Thymus (tissue), 11 donors: Measurements from ENCODE around the gene ACSL6. TPM values are rescaled to one million over a fixed set of nuclear protein-coding genes. Genes with fewer than 3 reads are reported as not detected.

Experiments used
- DNase-seq, 9 donors: peaks; one replicate each; pipeline ENCODE4 v3.0.0-alpha.2; 2013; ENCODE audit warnings: low spot score in 9 of 9, low read depth in 6 of 9, missing footprints in 1 of 9
- H3K27ac ChIP-seq, 2 donors: one replicate each; pipeline ENCODE4 v1.5.1; 2013; ENCODE audit warnings: control low read depth in 1 of 2, low read depth in 1 of 2, low read length in 1 of 2, mild to moderate bottlenecking in 1 of 2, moderate library complexity in 1 of 2
- H3K27me3 ChIP-seq, 2 donors: one replicate each; pipeline ENCODE4 v1.5.1; 2013; ENCODE audit warnings: low read length in 1 of 2; ENCODE audit not compliant: control insufficient read depth in 2 of 2, insufficient read depth in 1 of 2
- H3K36me3 ChIP-seq, 2 donors: one replicate each; pipeline ENCODE4 v1.5.1; 2013; ENCODE audit warnings: low read length in 1 of 2, mild to moderate bottlenecking in 1 of 2, moderate library complexity in 1 of 2; ENCODE audit not compliant: control insufficient read depth in 2 of 2, insufficient read depth in 2 of 2
- H3K4me1 ChIP-seq, 2 donors: one replicate each; pipeline ENCODE4 v1.5.1; 2013; ENCODE audit warnings: low read length in 2 of 2; ENCODE audit not compliant: control insufficient read depth in 2 of 2, insufficient read depth in 2 of 2
- H3K4me3 ChIP-seq, 2 donors: one replicate each; pipeline ENCODE4 v1.5.1; 2013; ENCODE audit warnings: low read length in 2 of 2, control low read depth in 1 of 2, mild to moderate bottlenecking in 1 of 2
- H3K9me3 ChIP-seq, 2 donors: one replicate each; pipeline ENCODE4 v1.5.1; 2013; ENCODE audit warnings: low read length in 1 of 2, mild to moderate bottlenecking in 1 of 2; ENCODE audit not compliant: control insufficient read depth in 2 of 2, insufficient read depth in 1 of 2
- WGBS: extraction: QIAGEN DNeasy Blood & Tissue Kit; methylation state at CpG from one replicate; pipeline ENCODE4 v1.1.7; 2013; 5-methylcytosine and 5-hydroxymethylcytosine counted together
- polyA plus RNA-seq: library from polyadenylated mRNA; stranded (reverse); fragments of 200-250 nt; gene quantifications from one replicate; pipeline ENCODE4 v1.2.3, GENCODE V29; 2013
- total RNA-seq: library from RNA; stranded (reverse); fragments of 120-200 nt; gene quantifications from one replicate; pipeline ENCODE4 v1.2.4, GENCODE V29; 2013
- donor health status: healthy.

The ACSL6 gene
- total and polyA plus RNA-seq, 2 donors = 1.3 to 1.7 TPM

DNA sequence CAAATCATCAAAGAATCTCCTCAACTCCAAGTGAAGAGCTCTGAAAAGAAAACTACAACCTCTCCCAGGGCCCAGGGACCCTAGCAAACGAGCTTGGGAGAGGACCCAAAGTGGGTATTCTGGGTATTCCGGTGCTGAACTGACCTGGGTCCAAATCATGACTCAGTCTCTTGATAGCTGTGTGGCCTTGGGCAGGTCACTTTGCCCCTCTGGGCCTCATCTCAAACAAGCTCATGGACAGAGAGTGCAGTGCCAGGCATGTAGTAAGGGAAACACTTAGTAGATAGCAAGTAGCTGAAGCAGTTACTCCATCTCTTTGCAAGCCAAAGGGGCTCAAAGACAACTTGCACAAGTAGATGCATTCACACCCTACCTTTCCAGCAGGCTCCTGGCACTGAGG lies 12.4 kb downstream of the ACSL6 start:
- Histone ChIP-seq H3K4me1 (peaks cover 16 to 45% of the 10 kb centered on the region in 2 donors), H3K9me3 (no peaks in the 10 kb centered on the region), H3K36me3 (no peaks in the 10 kb centered on the region), H3K27ac (no peak overlapping the region), H3K4me3 (no peak overlapping the region), H3K27me3 (no peaks in the 10 kb centered on the region)
- 94% methylated on average over 2 of the region's 2 CpGs for WGBS
- no peak for DNase-seq

DNA sequence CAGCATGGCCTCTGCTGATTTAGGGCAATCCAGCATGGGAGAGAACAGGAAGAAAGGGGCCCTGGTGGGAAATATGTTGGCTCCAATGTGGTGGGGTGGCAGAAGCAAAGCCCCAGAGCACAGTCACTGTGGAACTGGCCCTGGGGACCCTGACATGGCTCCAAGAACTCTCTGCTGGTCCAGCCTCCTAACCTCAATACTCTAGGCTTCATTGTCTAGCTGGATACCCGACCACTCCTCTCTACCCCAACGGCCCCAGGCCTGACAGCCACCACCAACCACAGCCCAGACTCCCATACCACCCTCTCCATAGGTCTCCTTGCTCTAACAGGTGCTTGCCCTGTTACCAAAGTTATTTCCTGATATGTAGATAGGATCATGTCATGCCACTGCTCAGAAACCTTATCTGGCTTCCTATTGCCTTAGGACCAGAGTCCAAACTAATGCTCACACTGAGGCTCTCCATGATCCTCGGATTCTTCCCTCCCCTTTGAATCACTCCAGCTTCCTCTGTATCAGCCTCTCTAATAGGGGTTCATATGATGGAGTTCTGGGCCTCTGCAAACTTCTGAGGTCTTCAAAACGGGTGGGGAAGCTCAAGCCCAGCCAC lies 12.9 kb downstream of the ACSL6 start:
- no peaks in the 10 kb centered on the region for H3K27me3 ChIP-seq
- peaks cover 16 to 45% of the 10 kb centered on the region in 2 donors for H3K4me1 ChIP-seq
- H3K4me3 ChIP-seq = no peak overlapping the region
- H3K9me3 ChIP-seq = no peaks in the 10 kb centered on the region
- DNase-seq = no peak
- no peak overlapping the region for H3K27ac ChIP-seq
- H3K36me3 ChIP-seq = no peaks in the 10 kb centered on the region
- 43% methylated on average over 4 of the region's 4 CpGs for WGBS

DNA sequence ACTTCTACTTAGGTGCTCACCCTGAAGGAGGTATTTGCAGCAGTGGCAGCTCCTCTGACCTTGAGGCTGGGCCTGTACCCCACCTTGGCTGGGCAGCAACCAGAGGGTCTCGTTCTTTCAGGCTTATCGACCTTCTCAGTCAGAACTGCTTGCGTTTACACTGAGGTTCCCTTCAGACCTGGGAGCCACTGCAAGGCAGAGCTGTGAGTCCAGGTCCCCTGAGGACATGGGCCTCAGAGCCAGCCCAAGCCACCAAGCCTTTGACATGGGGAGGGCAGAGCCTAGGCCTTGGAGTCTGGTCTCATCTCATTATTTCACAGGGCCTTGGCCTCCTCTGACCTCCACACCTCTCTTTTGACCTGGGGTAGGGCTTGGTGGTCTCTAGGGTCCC lies 13.7 kb downstream of the ACSL6 start:
- no peak for DNase-seq
- Histone ChIP-seq H3K27ac (no peak overlapping the region), H3K27me3 (no peaks in the 10 kb centered on the region), H3K4me3 (no peak overlapping the region), H3K4me1 (peaks cover 16 to 43% of the 10 kb centered on the region in 2 donors), H3K9me3 (no peaks in the 10 kb centered on the region), H3K36me3 (no peaks in the 10 kb centered on the region)
- WGBS = 98% methylated on average over 3 of the region's 3 CpGs

DNA sequence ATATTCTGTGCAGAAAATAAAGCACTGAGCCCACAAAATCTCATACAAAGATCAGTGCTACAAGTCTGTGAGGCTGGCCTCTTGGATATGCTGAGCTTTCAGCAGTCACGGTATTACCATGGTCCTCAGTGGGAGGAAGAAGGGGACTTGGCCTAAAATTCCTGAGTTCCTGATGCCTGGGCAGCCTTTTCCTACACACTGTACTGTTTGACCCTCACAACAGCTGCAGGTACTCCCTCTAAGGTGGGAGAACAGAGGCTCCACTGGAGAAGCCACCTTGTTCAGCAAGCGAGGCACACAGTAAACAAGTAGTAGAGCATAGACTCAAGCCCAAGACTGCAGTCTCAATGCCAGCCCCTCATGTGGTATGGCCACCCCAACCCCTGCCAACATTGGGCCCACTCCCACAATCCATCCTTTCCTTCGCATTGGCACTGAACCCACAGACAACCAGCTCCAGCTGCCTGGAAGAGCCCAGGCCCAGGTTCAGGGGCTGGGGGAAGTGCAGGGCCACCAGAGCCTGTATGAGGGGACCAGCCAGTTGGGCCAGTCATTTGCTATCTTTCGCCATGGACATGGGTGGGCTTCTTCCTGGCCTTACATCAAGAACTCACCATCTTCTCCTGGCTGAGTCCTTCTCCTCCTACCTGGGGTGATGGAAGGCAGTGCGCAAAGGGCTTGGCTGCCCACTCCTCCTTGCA lies 14.3 kb downstream of the ACSL6 start:
- Histone ChIP-seq H3K36me3 (no peaks in the 10 kb centered on the region), H3K27ac (no peak overlapping the region), H3K4me3 (no peak overlapping the region), H3K9me3 (no peaks in the 10 kb centered on the region), H3K4me1 (peaks cover 16 to 39% of the 10 kb centered on the region in 2 donors), H3K27me3 (peaks cover 0 to under 1% of the 10 kb centered on the region in 2 donors)
- WGBS = 94% methylated on average over 5 of the region's 5 CpGs
- DNase-seq = no peak

DNA sequence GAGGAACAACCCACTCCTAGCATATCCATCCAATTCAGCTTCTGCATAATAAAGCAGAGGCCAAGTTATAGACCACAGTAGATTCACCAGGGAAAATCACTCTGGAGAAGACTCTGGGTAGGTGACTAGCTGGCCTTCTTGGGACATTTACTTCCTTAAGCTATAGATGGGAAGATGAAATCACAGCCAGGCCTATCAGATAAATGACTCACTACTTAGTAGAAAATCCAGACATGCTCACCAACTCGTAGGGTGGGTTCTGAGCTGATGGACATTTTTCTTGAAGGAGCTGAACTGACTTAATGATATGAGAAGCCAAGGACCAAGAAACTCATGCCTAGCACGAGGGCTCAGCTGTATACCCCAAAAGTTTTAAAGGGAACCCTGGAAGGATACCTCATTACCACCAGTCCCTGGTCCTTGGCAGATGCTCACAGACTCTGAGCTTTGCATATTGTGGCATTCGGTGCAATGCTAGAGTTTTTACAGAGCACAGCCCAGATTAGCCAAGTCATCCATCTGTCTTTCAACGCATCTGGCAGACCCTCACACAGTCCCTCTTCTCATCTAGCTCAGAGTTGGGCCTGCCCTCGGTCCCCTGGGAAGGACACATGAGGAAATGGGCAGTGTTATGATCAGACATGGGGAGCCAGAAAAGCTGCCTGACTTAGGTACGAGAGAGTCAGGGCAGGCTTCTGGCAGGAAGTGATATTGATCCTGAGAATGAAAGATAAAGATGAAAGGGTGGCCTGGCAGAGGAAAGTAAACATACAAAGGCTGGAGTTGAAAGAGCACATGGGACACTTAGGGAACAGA lies 15.0 kb downstream of the ACSL6 start:
- WGBS = 56% methylated on average over 6 of the region's 6 CpGs
- no peak for DNase-seq

DNA sequence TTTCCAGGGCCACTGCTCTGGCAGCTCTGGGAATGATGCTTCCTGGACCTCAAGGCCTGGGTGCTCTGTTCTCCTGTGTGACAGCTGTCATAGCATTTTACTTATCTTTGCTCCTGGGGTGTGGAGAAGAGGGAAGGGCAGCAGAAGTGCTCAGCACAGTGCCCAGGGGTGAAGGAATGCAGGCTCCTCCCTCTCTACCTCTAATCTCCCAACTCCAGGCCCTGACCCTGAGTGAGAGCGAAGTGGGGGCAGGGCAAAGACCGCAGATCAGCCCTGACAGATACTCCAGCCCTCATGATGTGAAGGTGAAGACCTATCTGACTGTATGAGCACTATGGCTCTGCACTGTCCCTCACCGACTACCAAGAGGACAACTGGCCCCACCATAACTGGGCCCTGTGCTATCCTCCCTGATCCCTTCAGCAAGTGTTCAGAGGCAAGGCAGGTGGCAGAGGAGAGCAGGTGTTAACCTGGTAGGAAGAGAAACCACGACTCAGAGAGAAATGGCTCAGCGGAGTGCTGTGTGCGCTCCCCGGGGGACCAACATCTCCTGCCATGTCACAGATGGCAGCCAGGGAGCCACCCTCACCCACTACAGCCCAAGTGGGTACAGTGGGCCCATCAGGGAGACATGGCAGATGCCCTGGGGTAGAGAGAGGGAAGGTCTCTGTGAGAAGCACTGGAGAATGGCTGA lies 16.8 kb downstream of the ACSL6 start:
- H3K9me3 ChIP-seq = no peaks in the 10 kb centered on the region
- H3K4me3 ChIP-seq = no peak overlapping the region
- DNase-seq = no peak
- H3K36me3 ChIP-seq = no peaks in the 10 kb centered on the region
- H3K4me1 ChIP-seq = peaks cover 9 to 17% of the 10 kb centered on the region in 2 donors
- peaks cover 0 to 2% of the 10 kb centered on the region in 2 donors for H3K27me3 ChIP-seq
- WGBS = 53% methylated on average over 7 of the region's 7 CpGs
- H3K27ac ChIP-seq = no peak overlapping the region

More for the DNA sequence above, 15.0 kb downstream of the ACSL6 start:
- H3K27me3 ChIP-seq = peaks cover 0 to 2% of the 10 kb centered on the region in 2 donors
- no peaks in the 10 kb centered on the region for H3K9me3 ChIP-seq
- H3K36me3 ChIP-seq = no peaks in the 10 kb centered on the region
- H3K27ac ChIP-seq = no peak overlapping the region
- no peak overlapping the region for H3K4me3 ChIP-seq
- peaks cover 16 to 34% of the 10 kb centered on the region in 2 donors for H3K4me1 ChIP-seq

DNA sequence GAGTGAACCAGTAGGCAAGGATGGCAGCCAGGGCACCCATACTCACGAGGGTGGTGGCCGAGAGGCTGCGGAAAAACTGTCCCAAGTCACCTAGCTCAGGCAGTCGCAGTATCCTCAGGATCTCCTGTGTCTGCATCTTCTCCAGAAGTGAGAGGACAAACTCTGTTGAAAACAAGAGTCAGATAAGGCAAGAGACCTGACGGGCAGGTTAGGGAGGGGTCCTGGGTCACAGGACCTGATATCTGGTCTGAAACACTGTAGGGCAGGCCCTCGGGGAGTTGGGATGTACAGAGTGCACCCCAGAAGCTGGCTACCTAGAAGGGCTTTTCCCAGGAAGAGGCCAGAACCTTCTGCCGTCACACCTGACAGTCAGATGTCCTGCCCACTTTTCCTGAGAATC lies 17.4 kb downstream of the ACSL6 start:
- Histone ChIP-seq H3K4me3 (no peak overlapping the region), H3K36me3 (no peaks in the 10 kb centered on the region), H3K9me3 (no peaks in the 10 kb centered on the region), H3K27me3 (peaks cover 0 to 2% of the 10 kb centered on the region in 2 donors), H3K4me1 (peaks cover 5 to 11% of the 10 kb centered on the region in 2 donors), H3K27ac (no peak overlapping the region)
- DNase-seq = no peak
- WGBS = 97% methylated on average over 7 of the region's 7 CpGs

DNA sequence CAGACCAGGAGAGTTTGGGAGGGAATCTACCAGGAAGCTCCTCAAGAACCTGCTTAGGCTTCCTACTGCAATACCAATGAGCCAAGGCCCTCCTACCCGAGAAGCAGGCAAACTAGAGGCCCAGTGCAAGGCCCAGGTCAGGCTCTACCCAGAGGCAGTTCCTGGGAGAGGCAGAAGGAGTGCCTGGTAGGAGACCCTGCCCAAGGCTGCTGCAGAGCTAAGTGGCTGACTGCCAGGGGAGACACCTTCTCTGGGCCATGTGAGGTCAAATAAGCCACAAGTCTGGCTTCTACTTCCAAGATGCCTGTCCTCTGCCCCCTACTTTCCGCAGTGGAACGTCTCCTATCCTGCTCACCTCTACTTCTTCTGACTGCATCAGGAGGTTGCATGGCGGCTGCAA lies 17.8 kb downstream of the ACSL6 start:
- Histone ChIP-seq H3K9me3 (no peaks in the 10 kb centered on the region), H3K27ac (no peak overlapping the region), H3K36me3 (no peaks in the 10 kb centered on the region), H3K4me3 (no peak overlapping the region), H3K27me3 (peaks cover 0 to 2% of the 10 kb centered on the region in 2 donors), H3K4me1 (peaks cover under 1 to 7% of the 10 kb centered on the region in 2 donors)
- WGBS = 98% methylated on average over 4 of the region's 4 CpGs
- DNase-seq = no peak
